SK-N-SH (cell line): ENCODE results near the gene APBA2. TPM values are rescaled to one million over a fixed set of nuclear protein-coding genes. Genes with fewer than 3 reads are reported as not detected.

Experiments used
- CTCF ChIA-PET: fragments of 300-600, 350-600 bp; formaldehyde crosslinking; extraction: SDS; loops from one replicate; lab custom pipeline; 2021; lab: Yijun Ruan, JAX
- POLR2A ChIA-PET: fragments of 350-600 bp; sonication (Branson Sonifier 250); formaldehyde crosslinking; extraction: SDS; loops from one replicate; lab custom pipeline; 2020; ENCODE audit warnings: antibody characterized with exemption, inconsistent platforms; lab: Yijun Ruan, JAX
- DNase-seq: peaks from one replicate; pipeline ENCODE4 v3.0.0; 2012
- H2AFZ ChIP-seq: fragments of 200-600 bp; sonication (generic); 2 replicates; pipeline ENCODE4 v1.8.1; 2016; ENCODE audit warnings: antibody characterized with exemption, mild to moderate bottlenecking, low read depth
- H3F3A ChIP-seq: fragments of 200-600 bp; sonication (generic); replicated peaks from 2 replicates; pipeline ENCODE3; 2016; ENCODE audit warnings: antibody characterized with exemption, mild to moderate bottlenecking; ENCODE audit not compliant: insufficient read depth
- H3K27ac ChIP-seq, 2 experiments: fragments of 200-500 bp in 1 of 2; fragments of 200-600 bp in 1 of 2; sonication (Bioruptor generic) in 1 of 2; sonication (generic), shearing (Covaris generic) in 1 of 2; 2 replicates each; pipeline versions ENCODE4 v1.5.1 to v1.6.1; 2014 to 2016; ENCODE audit warnings: low read depth in 2 of 2, inconsistent platforms in 1 of 2, low read length in 1 of 2, mild to moderate bottlenecking in 1 of 2, mixed read lengths in 1 of 2
- H3K27me3 ChIP-seq: fragments of 200-600 bp; sonication (generic), shearing (Covaris generic); 2 replicates; pipeline ENCODE4 v1.6.1; 2016; ENCODE audit warnings: mixed run types; ENCODE audit not compliant: insufficient read depth
- H3K36me3 ChIP-seq, 2 experiments: fragments of 200-500 bp in 1 of 2; fragments of 200-600 bp in 1 of 2; sonication (Bioruptor generic) in 1 of 2; sonication (generic) in 1 of 2; replicated peaks in 1 of 2; 2 replicates each; pipeline versions ENCODE3 to v1.5.1; 2014 to 2016; ENCODE audit warnings: low read length in 1 of 2, mild to moderate bottlenecking in 1 of 2; ENCODE audit not compliant: insufficient read depth in 2 of 2, control insufficient read depth in 1 of 2
- H3K4me1 ChIP-seq, 2 experiments: fragments of 200-500 bp in 1 of 2; fragments of 200-600 bp in 1 of 2; sonication (Bioruptor generic) in 1 of 2; sonication (generic), shearing (Covaris generic) in 1 of 2; 2 replicates each; pipeline versions ENCODE4 v1.5.1 to v1.6.1; 2014 to 2016; ENCODE audit warnings: low read depth in 1 of 2, low read length in 1 of 2, mixed run types in 1 of 2; ENCODE audit not compliant: insufficient read depth in 2 of 2, control insufficient read depth in 1 of 2
- H3K4me2 ChIP-seq: fragments of 200-600 bp; sonication (generic), shearing (Covaris generic); 2 replicates; pipeline ENCODE4 v1.6.1; 2017; ENCODE audit warnings: mixed run types
- H3K4me3 ChIP-seq, 2 experiments: fragments of 200-500 bp in 1 of 2; fragments of 200-600 bp in 1 of 2; sonication (Bioruptor generic) in 1 of 2; sonication (generic), shearing (Covaris generic) in 1 of 2; 2 replicates each; pipeline versions ENCODE4 v1.5.1 to v1.8.1; 2014 to 2016; ENCODE audit warnings: low read depth in 2 of 2, inconsistent platforms in 1 of 2, low read length in 1 of 2, mild to moderate bottlenecking in 1 of 2, mixed read lengths in 1 of 2, moderate library complexity in 1 of 2
- H3K79me2 ChIP-seq: fragments of 200-600 bp; sonication (generic); 2 replicates; pipeline ENCODE4 v1.8.1; 2017; ENCODE audit warnings: mild to moderate bottlenecking; ENCODE audit not compliant: insufficient read depth
- H3K9ac ChIP-seq: fragments of 200-600 bp; sonication (generic); 2 replicates; pipeline ENCODE4 v1.6.1; 2017; ENCODE audit warnings: mixed run types
- H3K9me2 ChIP-seq: fragments of 200-600 bp; sonication (generic); 2 replicates; pipeline ENCODE4 v1.6.1; 2017; ENCODE audit warnings: mixed run types
- H3K9me3 ChIP-seq: fragments of 200-600 bp; sonication (generic); 2 replicates; pipeline ENCODE4 v1.6.1; 2017; ENCODE audit warnings: mixed run types, mild to moderate bottlenecking, moderate library complexity
- H4K20me1 ChIP-seq: fragments of 200-600 bp; sonication (generic); 2 replicates; pipeline ENCODE4 v1.6.1; 2017; ENCODE audit warnings: mild to moderate bottlenecking, mixed run types; ENCODE audit not compliant: insufficient read depth
- CHD2 ChIP-seq: fragments of 150-350 bp; IDR thresholded peaks from 2 replicates; pipeline ENCODE4 v1.6.1; 2018; ENCODE audit warnings: low read length; ENCODE audit not compliant: partially characterized antibody
- ELF1 ChIP-seq: IDR thresholded peaks from 2 replicates; pipeline ENCODE4 v1.4.0; 2012
- EP300 ChIP-seq, 2 experiments: IDR thresholded peaks; 2 replicates each; pipeline versions ENCODE4 v1.4.0 to v1.6.1; 2012; ENCODE audit warnings: borderline replicate concordance in 1 of 2, low read depth in 1 of 2, low read length in 1 of 2
- FOSL2 ChIP-seq: IDR thresholded peaks from 2 replicates; pipeline ENCODE4 v1.4.0; 2012; ENCODE audit warnings: low read depth, mild to moderate bottlenecking, moderate library complexity, borderline replicate concordance
- FOXJ3 ChIP-seq: sonication (generic); formaldehyde crosslinking; IDR thresholded peaks from 2 replicates; pipeline ENCODE4 v1.5.1; 2020; ENCODE audit warnings: mild to moderate bottlenecking, missing genetic modification reagents
- FOXM1 ChIP-seq: IDR thresholded peaks from 2 replicates; pipeline ENCODE4 v1.4.0; 2012; ENCODE audit warnings: low read depth, mild to moderate bottlenecking
- GATA2 ChIP-seq: sonication (generic); formaldehyde crosslinking; IDR thresholded peaks from 2 replicates; pipeline ENCODE4 v1.5.0; 2020; ENCODE audit warnings: mild to moderate bottlenecking, missing genetic modification reagents
- JUND ChIP-seq: IDR thresholded peaks from 2 replicates; pipeline ENCODE4 v1.4.0; 2012
- MEF2A ChIP-seq: IDR thresholded peaks from 2 replicates; pipeline ENCODE4 v1.4.0; 2012; ENCODE audit warnings: low read depth, borderline replicate concordance
- RFX5 ChIP-seq: IDR thresholded peaks from 2 replicates; pipeline ENCODE4 v1.6.1; 2012; ENCODE audit warnings: mild to moderate bottlenecking, improper control_type of control experiment, low read length
- RXRA ChIP-seq: IDR thresholded peaks from 2 replicates; pipeline ENCODE4 v1.4.0; 2012; ENCODE audit warnings: low read depth, mild to moderate bottlenecking, borderline replicate concordance
- SMC3 ChIP-seq: IDR thresholded peaks from 2 replicates; pipeline ENCODE4 v1.6.1; 2012; ENCODE audit warnings: low read depth, low read length, improper control_type of control experiment
- WGBS: methylation state at CpG from one replicate; pipeline ENCODE4 v1.1.6; 2017; ENCODE audit warnings: low lambda C conversion rate; 5-methylcytosine and 5-hydroxymethylcytosine counted together
- polyA plus RNA-seq, 3 experiments: library from polyadenylated mRNA; depleted of rRNA; stranded (reverse); fragments of >200 nt; gene quantifications; 2 replicates each; pipeline ENCODE4 v1.2.3, GENCODE V29; 2012
- TF ChIP-seq, protein P1 (sequence below): IDR thresholded peaks from 2 replicates; pipeline ENCODE4 v1.4.0; 2012; ENCODE audit warnings: low read depth
- TF ChIP-seq, protein P2 (sequence below): IDR thresholded peaks from 2 replicates; pipeline ENCODE4 v1.6.1; 2012; ENCODE audit warnings: mild to moderate bottlenecking, low read depth, low read length, moderate library complexity
- TF ChIP-seq, protein P3 (sequence below): fragments of 200-600 bp; sonication (generic); IDR thresholded peaks from 2 replicates; pipeline ENCODE4 v1.6.1; 2017; ENCODE audit warnings: antibody characterized with exemption, mild to moderate bottlenecking, moderate library complexity
- TF ChIP-seq, protein P4 (sequence below): fragments of 150-350 bp; IDR thresholded peaks from 2 replicates; pipeline ENCODE4 v1.6.1; 2016; ENCODE audit warnings: mild to moderate bottlenecking, low read depth, low read length

Gene APBA2
- polyA plus RNA-seq, 1 of the 3 experiments (the other 2 are of a cell fraction): 12.7 TPM

DNA sequence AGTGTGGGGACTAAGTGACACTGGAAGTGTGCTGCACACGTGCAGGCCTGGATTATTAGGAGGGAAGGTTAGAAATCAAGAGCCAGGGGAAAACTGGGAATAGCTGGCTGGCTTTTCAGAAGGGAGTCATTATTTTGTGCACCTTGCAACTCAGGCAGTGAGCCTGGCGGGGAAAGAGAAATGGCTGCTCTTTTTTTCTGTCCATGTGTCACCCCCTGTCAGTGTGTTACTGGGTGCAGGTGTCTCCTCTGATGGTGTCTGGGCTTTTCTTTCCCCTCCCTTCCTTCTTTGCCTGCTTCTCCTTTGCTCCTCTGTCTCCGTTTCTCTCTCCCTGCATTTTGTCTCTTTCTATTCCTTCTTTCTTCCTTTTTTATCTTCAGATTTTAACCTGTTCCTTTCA lies 130.7 kb downstream of the APBA2 start:
- CTCF ChIA-PET: interaction anchor here (1.0 kb wide), 1 partner anchor 86 kb away, joined by 3 read pairs; no protein-coding TSS in a partner anchor
- Histone ChIP-seq H3K9me2 (no peaks in the 10 kb centered on the region), H3K79me2 (no peaks in the 10 kb centered on the region), H3K4me1 (peaks cover 0 to 4% of the 10 kb centered on the region in 2 experiments; a peak in 1 of 4 replicates), H3K9ac (no peak overlapping the region), H3K27me3 (no peaks in the 10 kb centered on the region), H3K9me3 (no peaks in the 10 kb centered on the region), H3K4me2 (no peak overlapping the region), H4K20me1 (no peaks in the 10 kb centered on the region), H3F3A (no peaks in the 10 kb centered on the region), H3K4me3 (no peak overlapping the region), H2AFZ (no peak overlapping the region), H3K36me3 (no peaks in the 10 kb centered on the region), H3K27ac (no peak overlapping the region)
- DNase-seq: no peak
- TF ChIP-seq FOXJ3 (CRISPR knock-in tag): no peak
- no peak for TF ChIP-seq ELF1
- TF ChIP-seq RXRA: no peak
- TF ChIP-seq GATA2 (CRISPR knock-in tag): no peak
- TF ChIP-seq MEF2A: no peak
- no peak for TF ChIP-seq JUND
- no peak for TF ChIP-seq RFX5
- TF ChIP-seq, protein P1, sequence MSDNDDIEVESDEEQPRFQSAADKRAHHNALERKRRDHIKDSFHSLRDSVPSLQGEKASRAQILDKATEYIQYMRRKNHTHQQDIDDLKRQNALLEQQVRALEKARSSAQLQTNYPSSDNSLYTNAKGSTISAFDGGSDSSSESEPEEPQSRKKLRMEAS: no peak
- TF ChIP-seq, protein P2, sequence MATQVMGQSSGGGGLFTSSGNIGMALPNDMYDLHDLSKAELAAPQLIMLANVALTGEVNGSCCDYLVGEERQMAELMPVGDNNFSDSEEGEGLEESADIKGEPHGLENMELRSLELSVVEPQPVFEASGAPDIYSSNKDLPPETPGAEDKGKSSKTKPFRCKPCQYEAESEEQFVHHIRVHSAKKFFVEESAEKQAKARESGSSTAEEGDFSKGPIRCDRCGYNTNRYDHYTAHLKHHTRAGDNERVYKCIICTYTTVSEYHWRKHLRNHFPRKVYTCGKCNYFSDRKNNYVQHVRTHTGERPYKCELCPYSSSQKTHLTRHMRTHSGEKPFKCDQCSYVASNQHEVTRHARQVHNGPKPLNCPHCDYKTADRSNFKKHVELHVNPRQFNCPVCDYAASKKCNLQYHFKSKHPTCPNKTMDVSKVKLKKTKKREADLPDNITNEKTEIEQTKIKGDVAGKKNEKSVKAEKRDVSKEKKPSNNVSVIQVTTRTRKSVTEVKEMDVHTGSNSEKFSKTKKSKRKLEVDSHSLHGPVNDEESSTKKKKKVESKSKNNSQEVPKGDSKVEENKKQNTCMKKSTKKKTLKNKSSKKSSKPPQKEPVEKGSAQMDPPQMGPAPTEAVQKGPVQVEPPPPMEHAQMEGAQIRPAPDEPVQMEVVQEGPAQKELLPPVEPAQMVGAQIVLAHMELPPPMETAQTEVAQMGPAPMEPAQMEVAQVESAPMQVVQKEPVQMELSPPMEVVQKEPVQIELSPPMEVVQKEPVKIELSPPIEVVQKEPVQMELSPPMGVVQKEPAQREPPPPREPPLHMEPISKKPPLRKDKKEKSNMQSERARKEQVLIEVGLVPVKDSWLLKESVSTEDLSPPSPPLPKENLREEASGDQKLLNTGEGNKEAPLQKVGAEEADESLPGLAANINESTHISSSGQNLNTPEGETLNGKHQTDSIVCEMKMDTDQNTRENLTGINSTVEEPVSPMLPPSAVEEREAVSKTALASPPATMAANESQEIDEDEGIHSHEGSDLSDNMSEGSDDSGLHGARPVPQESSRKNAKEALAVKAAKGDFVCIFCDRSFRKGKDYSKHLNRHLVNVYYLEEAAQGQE: no peak
- no peak for TF ChIP-seq EP300 (IDR thresholded peaks at IDR 0.05; ENCODE audit: borderline replicate concordance in 1 of 2, low read depth in 1 of 2, low read length in 1 of 2)
- TF ChIP-seq, protein P3, sequence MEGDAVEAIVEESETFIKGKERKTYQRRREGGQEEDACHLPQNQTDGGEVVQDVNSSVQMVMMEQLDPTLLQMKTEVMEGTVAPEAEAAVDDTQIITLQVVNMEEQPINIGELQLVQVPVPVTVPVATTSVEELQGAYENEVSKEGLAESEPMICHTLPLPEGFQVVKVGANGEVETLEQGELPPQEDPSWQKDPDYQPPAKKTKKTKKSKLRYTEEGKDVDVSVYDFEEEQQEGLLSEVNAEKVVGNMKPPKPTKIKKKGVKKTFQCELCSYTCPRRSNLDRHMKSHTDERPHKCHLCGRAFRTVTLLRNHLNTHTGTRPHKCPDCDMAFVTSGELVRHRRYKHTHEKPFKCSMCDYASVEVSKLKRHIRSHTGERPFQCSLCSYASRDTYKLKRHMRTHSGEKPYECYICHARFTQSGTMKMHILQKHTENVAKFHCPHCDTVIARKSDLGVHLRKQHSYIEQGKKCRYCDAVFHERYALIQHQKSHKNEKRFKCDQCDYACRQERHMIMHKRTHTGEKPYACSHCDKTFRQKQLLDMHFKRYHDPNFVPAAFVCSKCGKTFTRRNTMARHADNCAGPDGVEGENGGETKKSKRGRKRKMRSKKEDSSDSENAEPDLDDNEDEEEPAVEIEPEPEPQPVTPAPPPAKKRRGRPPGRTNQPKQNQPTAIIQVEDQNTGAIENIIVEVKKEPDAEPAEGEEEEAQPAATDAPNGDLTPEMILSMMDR: no peak
- no peak for TF ChIP-seq FOSL2
- TF ChIP-seq SMC3: no peak
- TF ChIP-seq FOXM1: no peak
- TF ChIP-seq, protein P4, sequence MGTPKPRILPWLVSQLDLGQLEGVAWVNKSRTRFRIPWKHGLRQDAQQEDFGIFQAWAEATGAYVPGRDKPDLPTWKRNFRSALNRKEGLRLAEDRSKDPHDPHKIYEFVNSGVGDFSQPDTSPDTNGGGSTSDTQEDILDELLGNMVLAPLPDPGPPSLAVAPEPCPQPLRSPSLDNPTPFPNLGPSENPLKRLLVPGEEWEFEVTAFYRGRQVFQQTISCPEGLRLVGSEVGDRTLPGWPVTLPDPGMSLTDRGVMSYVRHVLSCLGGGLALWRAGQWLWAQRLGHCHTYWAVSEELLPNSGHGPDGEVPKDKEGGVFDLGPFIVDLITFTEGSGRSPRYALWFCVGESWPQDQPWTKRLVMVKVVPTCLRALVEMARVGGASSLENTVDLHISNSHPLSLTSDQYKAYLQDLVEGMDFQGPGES: no peak
- no peak for TF ChIP-seq CHD2
- POLR2A ChIA-PET: no interaction called here
- WGBS: 78% methylated on average over 3 of the region's 3 CpGs
